OCI-LY3 (cell line): ENCODE measurements around the gene PDXP.

ENCODE experiments used
- CTCF ChIP-seq: fragments of 200-600, 300-600 bp; sonication (generic); IDR thresholded peaks from 2 replicates; pipeline ENCODE4 v1.5.1; 2014; ENCODE audit warnings: antibody characterized with exemption, low read length, low read depth
- EZH2phosphoT487 ChIP-seq: fragments of 200-600 bp; shearing (Covaris generic); IDR thresholded peaks from 2 replicates; pipeline ENCODE4 v1.6.1; 2018; ENCODE audit warnings: antibody characterized with exemption, mixed run types, low read depth

GRCh38 chr22:37697538-37697835 is 39.0 kb downstream of the PDXP start:
- TF ChIP-seq CTCF: no peak
- TF ChIP-seq EZH2phosphoT487: no peak
